ENCODE data around the gene TRIM75.
"Not testable (repeated sequence)": the region's sequence is repeated elsewhere in the genome, so short reads cannot be mapped to it uniquely, and the experiment has no call there.

TRIM75 gene

DNA sequence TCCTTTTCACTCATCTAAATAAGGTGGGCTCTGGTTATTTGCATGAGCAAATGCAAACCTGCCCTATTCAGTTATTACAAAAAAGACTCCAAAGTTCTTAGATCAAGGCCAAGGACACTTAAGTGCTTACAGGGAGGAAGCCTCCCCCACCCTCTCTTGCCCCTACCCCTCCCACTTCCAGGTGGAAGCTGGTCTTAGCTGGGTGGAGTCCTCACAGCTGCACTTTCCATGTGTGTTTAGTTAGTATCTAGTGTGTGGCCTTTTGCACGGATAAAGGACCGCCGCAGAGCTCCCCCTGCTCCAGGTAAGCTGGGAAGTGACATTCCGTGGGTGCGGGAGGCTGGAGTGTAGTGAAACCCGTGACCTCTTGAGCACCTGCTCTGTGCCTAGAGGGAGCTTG, at the start of gene TRIM75:
Gene TRIM75, plus strand, starts transcription at position 222 of the 400 bp plus-strand sequence. CDS start 5,282 bp downstream, outside the sequence.
- no peak for DNase-seq (ENCODE audit: low read depth in 1 of 2, low spot score in 1 of 2)

DNA sequence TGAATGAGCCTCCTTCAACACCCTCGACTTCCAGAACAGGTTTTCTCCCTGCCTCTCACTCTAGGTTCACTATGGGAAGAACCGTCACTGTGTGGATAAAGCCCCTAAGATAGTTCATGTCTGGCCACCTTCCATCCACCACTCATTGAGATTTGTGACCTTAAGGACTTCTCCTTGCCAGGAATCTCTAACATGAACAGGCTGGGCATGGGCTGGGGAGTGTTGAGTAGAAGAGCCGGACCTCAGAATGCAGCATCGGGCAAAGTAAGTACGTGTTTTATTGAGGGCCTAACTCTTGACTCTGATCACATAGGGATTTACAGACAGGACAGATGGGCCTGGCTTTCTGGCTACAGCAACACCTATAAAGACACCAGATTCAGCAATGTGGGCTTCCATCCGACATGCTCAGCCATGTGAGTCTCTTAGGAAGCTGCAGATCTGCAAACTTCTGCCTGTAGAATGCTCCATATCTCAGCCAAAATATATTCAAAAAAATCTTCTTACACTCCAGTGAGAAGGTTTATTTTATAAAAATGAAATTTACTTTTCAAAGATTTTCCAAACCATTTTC, 48.2 kb upstream of the TRIM75 start:
- no peak for DNase-seq (ENCODE audit: low read depth in 1 of 2, low spot score in 1 of 2)

DNA sequence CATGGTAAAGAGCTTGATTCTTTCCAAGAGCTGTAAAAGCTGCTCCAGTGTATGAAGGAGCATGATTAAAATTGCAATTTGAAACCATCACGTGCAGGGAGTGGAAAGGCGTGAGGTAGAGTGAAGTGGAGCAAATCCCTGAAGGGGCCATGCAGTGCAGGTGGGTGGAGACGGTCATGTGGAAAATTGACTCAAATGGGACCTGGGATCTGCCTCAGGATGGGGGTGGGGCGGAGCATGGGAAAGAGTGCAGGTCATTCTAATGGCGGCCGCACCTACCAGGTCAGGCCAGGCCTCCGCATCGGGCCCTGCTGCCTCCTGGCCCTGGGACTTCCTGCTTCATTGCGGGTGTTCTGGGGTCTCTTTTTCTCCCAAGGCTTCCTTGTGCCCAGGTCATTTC, 47.2 kb upstream of the TRIM75 start:
- DNase-seq (ENCODE audit: low read depth in 1 of 2, low spot score in 1 of 2), result no peak

DNA sequence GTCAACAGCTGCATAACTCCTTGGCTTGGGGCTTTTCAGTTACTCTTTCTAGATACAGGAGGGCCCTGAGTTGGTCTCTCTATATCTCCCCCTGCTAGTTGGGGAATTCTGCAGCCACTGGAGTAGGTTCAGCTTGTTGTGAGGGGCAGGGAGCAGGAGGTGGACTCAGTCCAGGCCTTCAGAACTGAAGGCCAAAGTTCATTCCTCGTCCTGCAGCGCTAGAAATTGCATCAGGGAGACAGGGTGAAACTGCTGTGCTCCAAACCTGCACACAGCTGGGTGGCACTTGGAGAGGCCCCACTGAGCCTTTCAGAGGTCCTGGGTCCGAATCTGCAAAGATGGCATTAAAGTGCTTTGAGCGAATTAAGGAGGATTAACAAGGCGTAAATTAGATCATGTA, 46.8 kb upstream of the TRIM75 start:
- DNase-seq (ENCODE audit: low read depth in 1 of 2, low spot score in 1 of 2), result no peak

DNA sequence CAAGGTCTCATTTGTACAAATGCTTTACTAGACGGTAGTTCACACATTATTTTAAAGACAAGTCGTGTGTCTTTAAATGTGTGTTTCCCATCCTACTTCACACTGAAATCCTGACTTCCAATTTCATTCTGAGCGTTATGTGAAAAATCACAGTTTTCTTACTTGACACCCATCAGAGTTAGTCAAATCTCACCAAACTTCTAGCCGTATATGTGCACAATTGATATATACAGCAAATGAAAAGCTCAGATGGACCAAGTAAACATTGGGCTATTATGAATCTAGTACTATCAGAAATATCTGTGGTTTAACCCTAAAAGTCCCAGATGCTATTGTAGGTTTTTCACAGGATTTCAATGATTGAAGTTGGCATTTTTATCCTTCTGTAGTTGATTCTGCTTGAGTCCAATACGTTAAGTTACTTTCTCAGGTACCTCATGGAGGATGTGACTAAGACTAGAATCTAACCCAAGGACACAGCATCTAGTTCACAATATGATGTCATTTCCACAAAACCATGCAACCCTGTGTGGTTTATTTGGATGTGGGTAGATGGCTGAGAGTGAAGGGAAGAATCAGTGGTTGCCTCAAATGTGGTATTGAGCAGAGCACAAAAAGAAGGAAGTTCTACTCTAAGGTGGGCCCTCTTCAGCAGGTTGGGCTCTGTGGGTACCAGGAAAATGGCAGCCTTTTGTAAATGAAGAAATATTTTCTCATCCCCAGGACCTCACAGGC, 44.0 kb upstream of the TRIM75 start:
- no peak for DNase-seq (ENCODE audit: low read depth in 1 of 2, low spot score in 1 of 2)

DNA sequence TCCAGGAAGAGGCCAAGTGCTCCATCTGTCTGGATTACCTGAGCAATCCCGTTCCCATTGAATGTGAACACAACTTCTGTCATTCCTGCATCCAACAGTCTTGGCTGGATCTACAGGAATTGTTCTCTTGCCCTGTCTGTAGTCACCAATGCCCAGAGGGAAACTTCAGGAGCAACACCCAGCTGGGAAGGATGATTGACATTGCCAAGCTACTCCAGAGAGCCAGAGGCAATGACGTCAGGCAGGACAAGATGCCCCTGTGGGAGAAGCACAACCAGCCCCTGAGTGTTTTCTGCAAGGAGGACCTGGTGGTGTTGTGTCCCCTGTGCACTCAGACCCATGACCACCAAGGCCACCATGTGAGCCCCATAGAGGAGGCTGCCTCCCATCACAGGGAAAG, 43.2 kb upstream of the TRIM75 start:
- DNase-seq (ENCODE audit: low read depth in 1 of 2, low spot score in 1 of 2), result no peak

DNA sequence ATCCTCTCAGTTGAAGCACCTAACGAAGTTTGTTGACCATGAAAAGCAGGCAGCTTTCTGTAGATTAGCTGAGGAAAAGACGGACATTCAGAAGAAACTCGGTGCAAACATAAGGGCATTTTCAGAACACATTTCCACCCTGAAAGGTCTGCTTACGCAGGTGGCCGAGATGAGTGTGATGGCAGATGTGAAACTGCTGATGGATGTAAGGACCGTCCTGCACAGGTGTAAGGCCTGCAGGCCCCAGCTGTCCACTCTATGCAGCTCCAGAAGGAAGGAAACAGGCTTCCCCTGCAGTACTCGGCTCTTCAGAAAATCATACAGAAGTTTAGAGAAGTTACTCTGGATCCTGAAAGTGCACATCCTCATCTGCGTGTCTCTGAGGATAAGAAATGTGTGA, 42.7 kb upstream of the TRIM75 start:
- DNase-seq (ENCODE audit: low read depth in 1 of 2, low spot score in 1 of 2), result no peak

DNA sequence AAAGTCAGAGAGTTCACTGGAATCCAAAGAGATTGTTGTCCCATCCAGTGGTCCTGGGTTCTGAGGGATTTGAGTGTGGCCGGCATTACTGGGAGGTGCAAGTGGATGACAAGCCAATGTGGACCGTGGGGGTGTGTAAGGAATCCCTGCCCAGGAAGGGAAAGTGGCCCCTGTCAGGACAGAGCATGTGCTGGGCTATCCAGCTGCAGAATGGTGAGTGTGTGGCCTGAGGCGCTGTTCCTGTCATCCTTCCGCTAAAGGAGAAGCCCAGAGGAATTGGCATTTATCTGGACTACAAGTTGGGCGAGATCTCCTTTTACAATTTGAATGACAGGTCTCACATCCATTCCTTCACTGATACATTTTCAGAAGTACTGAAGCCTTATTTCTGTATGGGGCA, 42.3 kb upstream of the TRIM75 start:
- no peak for DNase-seq (ENCODE audit: low read depth in 1 of 2, low spot score in 1 of 2)

DNA sequence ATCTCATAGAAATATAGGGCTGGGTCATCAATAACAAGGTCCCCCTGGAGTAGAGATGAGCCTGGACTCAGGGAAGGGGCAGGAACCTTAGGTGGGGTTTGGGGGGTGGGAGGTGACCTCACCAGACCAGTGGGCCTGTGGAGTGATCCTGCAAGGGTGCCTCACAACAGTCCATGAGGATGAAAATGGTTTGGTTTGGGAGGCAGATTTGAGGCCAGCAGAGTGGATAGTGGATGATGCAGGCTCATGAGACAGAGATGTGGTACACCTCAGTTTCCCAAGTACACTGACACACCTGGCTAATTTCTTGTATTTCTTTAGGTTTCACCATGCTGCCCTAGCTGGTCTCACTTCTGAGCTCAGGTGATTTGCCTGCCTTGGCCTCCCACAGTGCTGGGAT, 40.0 kb upstream of the TRIM75 start:
- DNase-seq (ENCODE audit: low read depth in 1 of 2, low spot score in 1 of 2), result no peak

DNA sequence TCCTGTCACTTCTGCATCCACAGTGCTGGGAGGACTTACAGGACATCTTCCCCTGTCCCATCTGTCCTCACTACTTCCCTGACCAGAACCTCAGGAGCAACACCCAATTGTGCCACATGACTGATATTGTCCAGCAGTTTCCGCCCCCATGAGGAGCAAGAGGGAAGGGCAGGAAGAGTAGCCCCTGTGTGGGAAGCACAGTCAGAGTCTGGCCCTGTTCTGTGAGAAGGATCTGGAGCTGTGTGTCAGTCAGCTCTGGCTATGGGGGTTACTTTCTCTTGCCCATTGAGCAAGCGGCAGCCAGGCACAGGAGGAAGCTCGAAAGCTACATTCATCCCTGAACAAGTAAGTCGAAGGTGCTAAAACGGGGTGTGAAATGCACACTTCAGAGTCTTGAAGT, 36.7 kb upstream of the TRIM75 start:
- DNase-seq (ENCODE audit: low read depth in 1 of 2, low spot score in 1 of 2), result no peak

DNA sequence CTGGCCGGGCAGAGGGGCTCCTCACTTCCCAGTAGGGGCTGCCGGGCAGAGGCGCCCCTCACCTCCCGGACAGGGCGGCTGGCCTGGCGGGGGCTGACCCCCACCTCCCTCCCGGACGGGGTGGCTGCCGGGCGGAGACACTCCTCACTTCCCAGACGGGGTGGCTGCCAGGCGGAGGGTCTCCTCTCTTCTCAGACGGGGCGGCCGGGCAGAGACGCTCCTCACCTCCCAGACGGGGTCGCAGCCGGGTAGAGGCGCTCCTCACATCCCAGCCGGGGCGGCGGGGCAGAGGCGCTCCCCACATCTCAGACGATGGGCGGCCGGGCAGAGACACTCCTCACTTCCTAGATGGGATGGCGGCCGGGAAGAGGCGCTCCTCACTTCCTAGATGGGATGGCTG, 33.7 kb upstream of the TRIM75 start:
- DNase-seq (ENCODE audit: low read depth in 1 of 2, low spot score in 1 of 2), result not testable (repeated sequence)

DNA sequence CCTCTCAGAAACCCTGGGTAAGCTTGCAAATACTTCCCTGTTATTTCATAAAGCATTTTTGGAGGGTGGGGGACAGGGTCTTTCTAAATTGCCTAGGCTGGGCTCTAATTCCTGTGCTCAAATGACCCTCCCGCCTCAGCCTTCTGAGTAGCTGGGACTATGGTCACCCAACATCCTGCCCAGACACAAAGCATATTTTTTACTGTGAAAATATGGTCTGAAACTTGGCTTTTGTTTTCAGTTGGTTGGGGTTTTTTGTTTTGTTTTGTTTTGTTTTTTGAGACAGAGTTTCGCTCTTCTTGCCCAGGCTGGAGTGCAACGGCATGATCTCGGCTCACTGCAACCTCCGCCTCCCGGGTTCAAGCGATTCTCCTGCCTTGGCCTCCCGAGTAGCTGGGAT, 27.9 kb upstream of the TRIM75 start:
- not testable (repeated sequence) for DNase-seq (ENCODE audit: low read depth in 1 of 2, low spot score in 1 of 2)

DNA sequence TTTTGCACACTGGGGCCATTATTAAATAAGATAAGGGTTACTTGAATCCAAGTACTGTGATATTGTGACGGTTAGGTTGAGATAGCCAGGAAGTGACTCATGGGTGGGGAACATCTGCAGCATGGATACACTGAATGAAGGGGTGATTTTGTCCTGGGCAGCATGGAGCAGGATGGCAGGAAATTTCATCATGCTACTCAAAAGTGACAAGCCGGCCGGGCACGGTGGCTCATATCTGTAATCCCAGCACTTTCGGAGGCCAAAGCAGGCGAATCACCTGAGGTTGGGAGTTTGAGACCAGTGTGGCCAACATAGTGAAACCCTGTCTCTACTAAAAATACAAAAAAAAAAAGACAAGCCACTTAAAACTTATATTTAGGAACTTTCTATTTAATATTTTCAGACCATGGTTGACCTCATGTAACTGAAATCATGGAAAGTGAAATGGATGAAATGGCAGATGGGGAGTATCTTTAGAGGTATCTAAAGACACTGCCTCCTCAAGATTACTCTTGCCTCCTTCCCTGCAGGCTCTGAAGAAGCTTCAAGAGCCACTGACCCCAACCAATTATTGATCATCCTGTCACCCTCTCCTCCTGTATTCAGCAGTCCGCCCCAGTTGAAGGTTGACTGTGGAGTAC, 25.8 kb upstream of the TRIM75 start:
- DNase-seq (ENCODE audit: low read depth in 1 of 2, low spot score in 1 of 2), result no peak

DNA sequence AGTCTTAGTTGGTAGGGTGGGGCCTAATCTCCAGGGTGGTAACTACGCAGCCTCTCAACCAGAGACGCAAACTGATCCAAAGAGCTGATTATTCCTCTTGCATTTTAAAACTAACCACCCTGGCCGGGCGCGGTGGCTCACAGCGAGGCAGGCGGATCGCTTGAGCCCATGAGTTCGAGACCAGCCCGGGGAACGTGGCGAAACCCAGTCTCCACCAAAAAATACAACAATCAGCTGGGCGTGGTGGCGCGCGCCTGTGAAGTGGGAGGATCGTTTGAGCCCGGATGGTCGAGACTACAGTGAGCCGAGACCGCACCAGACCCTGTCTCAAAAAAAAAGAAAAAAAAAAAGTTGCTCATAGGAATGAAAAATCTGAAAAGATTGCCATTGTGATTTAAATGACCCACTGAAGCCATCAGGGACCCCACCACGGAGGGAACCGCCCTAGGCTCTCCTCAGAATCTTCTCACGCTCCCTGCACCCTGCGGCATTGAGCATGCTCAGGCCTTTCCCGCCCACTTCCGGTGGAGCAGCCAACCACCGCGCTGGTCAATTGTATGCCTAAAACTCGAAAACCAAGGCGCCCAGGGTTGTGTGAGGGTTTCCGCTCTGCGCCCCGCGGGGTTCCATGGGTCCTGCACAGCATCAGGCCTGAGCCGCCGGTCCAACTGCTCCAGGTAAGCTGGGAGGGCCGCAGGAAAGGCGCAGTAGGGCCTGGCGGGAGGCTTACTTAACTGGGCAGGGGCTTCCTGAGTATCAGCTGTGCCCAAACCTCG, 22.0 kb upstream of the TRIM75 start, which contains the start of gene TRIM60:
Gene TRIM60, plus strand, starts transcription at position 564 of the 776 bp plus-strand sequence. CDS start 8,074 bp downstream, outside the sequence.
- no peak for DNase-seq (ENCODE audit: low read depth in 1 of 2, low spot score in 1 of 2)

DNA sequence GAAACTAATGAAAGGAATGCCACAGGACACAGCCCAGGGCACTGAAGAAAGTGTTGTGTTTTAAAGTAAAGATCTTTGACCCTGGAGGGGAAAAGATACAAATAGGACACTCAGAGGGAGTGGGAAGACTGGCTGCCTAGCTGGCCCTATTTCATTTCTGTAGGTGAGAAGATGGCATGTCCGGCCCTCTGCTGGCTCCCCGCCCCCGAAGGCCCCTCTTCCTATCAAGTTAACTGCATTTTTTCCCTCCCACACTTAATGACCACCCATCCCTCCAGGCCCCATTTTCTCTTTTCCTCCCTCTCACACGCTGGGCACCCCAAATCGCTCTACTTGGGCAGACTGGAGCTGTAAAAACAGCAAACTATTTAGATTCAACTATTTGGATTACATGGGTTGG, 5.5 kb upstream of the TRIM75 start:
- no peak for DNase-seq (ENCODE audit: low read depth in 1 of 2, low spot score in 1 of 2)

DNA sequence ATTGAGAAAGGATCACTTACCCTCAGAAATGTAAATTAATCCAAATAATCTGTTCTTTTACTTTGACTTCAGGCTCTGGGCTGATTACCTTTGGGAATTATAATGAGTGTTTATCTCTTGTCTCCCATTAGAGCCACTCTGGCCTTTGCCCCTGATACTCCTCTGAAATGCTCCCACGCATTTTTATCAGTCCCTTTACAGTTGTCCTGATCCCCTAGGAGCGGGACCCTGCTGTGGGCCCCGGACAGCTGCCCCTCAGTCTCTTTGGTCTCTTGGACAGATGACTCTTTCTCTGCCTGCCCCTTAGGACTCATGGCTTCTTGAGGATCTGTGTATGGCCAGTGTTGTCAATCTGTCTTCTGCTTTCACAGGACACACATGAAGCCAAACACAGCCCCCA, 1.0 kb upstream of the TRIM75 start:
- DNase-seq (ENCODE audit: low read depth in 1 of 2, low spot score in 1 of 2), result no peak

DNA sequence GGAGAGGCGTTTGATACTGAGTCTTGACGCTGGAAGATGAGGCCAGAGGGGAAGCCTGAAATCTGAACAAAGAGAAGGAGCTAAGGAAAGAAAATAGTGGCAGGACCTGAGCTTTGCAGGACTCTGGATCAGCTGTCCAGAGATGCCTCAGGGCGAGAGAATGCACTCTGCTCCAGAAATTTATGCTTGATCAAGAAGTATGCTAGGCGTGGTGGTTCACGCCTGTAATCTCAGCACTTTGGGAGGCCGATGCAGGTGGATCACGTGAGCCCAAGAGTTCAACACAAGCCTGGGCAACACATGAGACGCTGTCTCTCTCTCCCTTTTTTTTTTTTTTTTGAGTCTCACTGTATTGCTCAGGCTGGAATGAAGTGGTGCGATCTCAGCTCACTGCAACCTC, 1.9 kb downstream of the TRIM75 start:
- DNase-seq (ENCODE audit: low read depth in 1 of 2, low spot score in 1 of 2), result no peak

DNA sequence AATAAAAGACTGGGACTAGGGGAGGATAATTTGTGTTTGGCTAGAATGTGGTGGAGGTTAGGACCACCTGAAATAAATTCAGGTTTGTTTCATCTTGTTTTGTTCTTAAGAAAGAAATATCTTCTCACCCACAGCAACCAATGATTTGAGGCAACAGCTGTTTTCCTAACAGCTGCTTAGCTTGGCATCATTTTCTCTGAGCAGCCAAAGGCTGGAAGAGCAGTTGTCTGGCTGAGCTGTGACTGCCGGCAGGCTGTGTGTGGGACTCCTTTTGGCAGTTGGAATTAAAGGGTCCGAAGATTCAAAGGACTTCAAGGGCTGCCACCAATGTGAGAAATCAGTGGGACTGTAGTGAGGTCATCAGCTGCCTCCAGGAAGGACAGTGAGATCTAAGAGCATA, 5.0 kb downstream of the TRIM75 start:
- DNase-seq (ENCODE audit: low read depth in 1 of 2, low spot score in 1 of 2), result no peak

DNA sequence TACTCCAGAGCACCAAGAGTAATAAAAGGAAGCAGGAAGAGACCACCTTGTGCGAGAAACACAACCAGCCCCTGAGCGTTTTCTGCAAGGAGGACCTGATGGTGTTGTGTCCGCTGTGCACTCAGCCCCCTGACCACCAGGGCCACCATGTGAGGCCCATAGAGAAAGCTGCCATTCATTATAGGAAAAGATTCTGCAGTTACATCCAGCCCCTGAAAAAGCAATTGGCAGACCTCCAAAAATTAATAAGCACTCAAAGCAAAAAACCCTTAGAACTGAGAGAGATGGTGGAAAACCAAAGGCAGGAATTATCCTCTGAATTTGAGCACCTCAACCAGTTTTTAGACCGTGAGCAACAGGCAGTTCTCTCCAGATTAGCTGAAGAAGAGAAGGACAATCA, 5.7 kb downstream of the TRIM75 start:
- DNase-seq (ENCODE audit: low read depth in 1 of 2, low spot score in 1 of 2), result no peak

DNA sequence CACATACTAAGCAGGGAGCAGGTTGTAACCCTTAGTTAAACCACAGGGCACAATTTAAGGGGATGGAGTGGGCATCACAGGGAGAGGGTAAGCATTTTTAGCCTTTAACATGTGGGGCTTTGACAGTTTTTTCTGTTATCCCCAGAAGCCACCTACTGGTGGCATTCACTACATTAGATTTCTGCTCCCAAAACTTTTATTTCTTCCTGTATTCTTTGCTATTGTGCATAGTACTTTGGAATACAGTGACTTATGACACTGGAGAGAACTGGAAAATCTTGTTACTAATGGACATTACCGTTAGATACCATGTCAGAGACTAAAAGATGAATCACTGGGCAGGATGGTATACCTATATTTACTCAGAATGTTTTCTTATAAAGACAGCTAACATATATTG, 7.3 kb downstream of the TRIM75 start:
- no peak for DNase-seq (ENCODE audit: low read depth in 1 of 2, low spot score in 1 of 2)

DNA sequence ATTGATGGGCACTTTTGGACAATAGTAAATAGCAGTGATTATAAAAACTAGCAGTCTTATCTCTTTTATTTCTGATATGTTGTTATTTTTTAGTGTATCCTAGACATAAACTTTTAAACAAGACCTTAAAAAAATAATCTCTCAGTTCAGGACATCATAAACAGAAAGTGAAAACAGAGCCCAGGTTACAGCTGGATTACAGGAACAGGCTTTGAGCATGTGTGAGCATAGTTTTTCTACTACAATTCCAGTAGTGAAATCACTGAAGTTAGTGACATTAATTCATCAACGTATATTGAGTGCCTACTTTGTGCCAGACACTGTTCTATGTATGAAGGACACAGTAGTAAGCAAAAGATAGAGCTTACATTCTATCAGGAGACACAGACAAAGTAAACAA, 16.9 kb downstream of the TRIM75 start:
- DNase-seq (ENCODE audit: low read depth in 1 of 2, low spot score in 1 of 2), result no peak

DNA sequence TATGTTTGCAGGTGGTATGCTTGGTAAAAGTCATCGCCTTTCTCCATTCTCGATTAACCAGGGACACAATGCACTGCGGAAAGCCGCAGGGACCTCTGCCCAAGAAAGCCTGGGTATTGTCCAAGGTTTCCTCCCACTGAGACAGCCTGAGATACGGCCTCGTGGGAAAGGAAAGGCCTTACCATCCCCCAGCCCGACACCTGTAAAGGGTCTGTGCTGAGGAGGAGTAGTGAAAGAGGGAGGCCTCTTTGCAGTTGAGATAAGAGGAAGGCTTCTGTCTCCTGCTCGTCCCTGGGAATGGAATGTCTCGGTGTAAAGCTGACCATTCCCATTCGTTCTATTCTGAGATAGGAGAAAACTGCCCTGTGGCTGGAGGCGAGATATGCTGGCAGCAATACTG, 19.7 kb downstream of the TRIM75 start:
- DNase-seq (ENCODE audit: low read depth in 1 of 2, low spot score in 1 of 2), result not testable (repeated sequence)
